Measurements from ENCODE around the gene RAP1GAP.

Gene RAP1GAP

GRCh38 chr1:21670956-21671902 is 2.1 kb upstream of the RAP1GAP start:
- peaks cover 15% of the 10 kb centered on the region for H3K27me3 Mint-ChIP-seq
- H3K4me1 Mint-ChIP-seq = no peaks in the 10 kb centered on the region
- no peak overlapping the region for H3K4me3 Mint-ChIP-seq
- no peaks in the 10 kb centered on the region for H3K9me3 Mint-ChIP-seq
- H3K36me3 Mint-ChIP-seq = no peaks in the 10 kb centered on the region
- DNase-seq (ENCODE audit: low spot score in 2 of 2) (no peak), ATAC-seq (ENCODE audit: low read depth) (no peak)
- H3K27ac Mint-ChIP-seq = no peak overlapping the region

GRCh38 chr1:21670059-21670881 is 1.1 kb upstream of the RAP1GAP start:
- no peak overlapping the region for H3K4me3 Mint-ChIP-seq

GRCh38 chr1:21668951-21669257 is 253 bp downstream of the RAP1GAP start:
- DNase-seq (ENCODE audit: low spot score in 2 of 2) (no peak), ATAC-seq (ENCODE audit: low read depth) (no peak)
- no peaks in the 10 kb centered on the region for H3K9me3 Mint-ChIP-seq
- peaks cover 18% of the 10 kb centered on the region for H3K27me3 Mint-ChIP-seq
- H3K4me3 Mint-ChIP-seq = peak overlapping the region; percentile 39
- H3K27ac Mint-ChIP-seq = no peak overlapping the region
- H3K36me3 Mint-ChIP-seq = no peaks in the 10 kb centered on the region
- peaks cover 6% of the 10 kb centered on the region for H3K4me1 Mint-ChIP-seq

More at GRCh38 chr1:21670059-21670881, 1.1 kb upstream of the RAP1GAP start:
- Mint-ChIP-seq H3K4me1 (no peaks in the 10 kb centered on the region), H3K27me3 (peaks cover 15% of the 10 kb centered on the region), H3K27ac (no peak overlapping the region), H3K36me3 (no peaks in the 10 kb centered on the region), H3K9me3 (no peaks in the 10 kb centered on the region)
- no peak for DNase-seq (ENCODE audit: low spot score in 2 of 2)
- no peak for ATAC-seq (ENCODE audit: low read depth)

- no peak for DNase-seq (ENCODE audit: low spot score in 2 of 2)
- Mint-ChIP-seq H3K4me1 (peaks cover 10% of the 10 kb centered on the region), H3K27me3 (peaks cover 18% of the 10 kb centered on the region), H3K4me3 (peak overlapping the region; percentile 39), H3K27ac (no peak overlapping the region), H3K9me3 (no peaks in the 10 kb centered on the region), H3K36me3 (no peaks in the 10 kb centered on the region)
- no peak for ATAC-seq (ENCODE audit: low read depth)
These were observed 766 bp downstream of the RAP1GAP start for GRCh38 chr1:21668232-21668950.

- H3K9me3 Mint-ChIP-seq = no peaks in the 10 kb centered on the region
- H3K4me1 Mint-ChIP-seq = peaks cover 10% of the 10 kb centered on the region
- peaks cover 21% of the 10 kb centered on the region for H3K27me3 Mint-ChIP-seq
- H3K27ac Mint-ChIP-seq = no peak overlapping the region
- DNase-seq (ENCODE audit: low spot score in 2 of 2) (no peak), ATAC-seq (ENCODE audit: low read depth) (no peak)
- H3K36me3 Mint-ChIP-seq = no peaks in the 10 kb centered on the region
- no peak overlapping the region for H3K4me3 Mint-ChIP-seq
These were observed 1.6 kb downstream of the RAP1GAP start for GRCh38 chr1:21667348-21668231.

- Mint-ChIP-seq H3K4me3 (no peak overlapping the region), H3K4me1 (peaks cover 10% of the 10 kb centered on the region), H3K9me3 (no peaks in the 10 kb centered on the region), H3K27me3 (peaks cover 22% of the 10 kb centered on the region), H3K27ac (no peak overlapping the region), H3K36me3 (no peaks in the 10 kb centered on the region)
- DNase-seq (ENCODE audit: low spot score in 2 of 2) = no peak
- ATAC-seq (ENCODE audit: low read depth) = no peak
These were observed 2.4 kb downstream of the RAP1GAP start for GRCh38 chr1:21666576-21667320.

GRCh38 chr1:21665711-21666575 is 3.2 kb downstream of the RAP1GAP start:
- Mint-ChIP-seq H3K9me3 (no peaks in the 10 kb centered on the region), H3K4me1 (peaks cover 10% of the 10 kb centered on the region), H3K36me3 (no peaks in the 10 kb centered on the region), H3K4me3 (no peak overlapping the region), H3K27ac (no peak overlapping the region), H3K27me3 (peaks cover 22% of the 10 kb centered on the region)
- DNase-seq (ENCODE audit: low spot score in 2 of 2) = no peak
- ATAC-seq (ENCODE audit: low read depth) = no peak

GRCh38 chr1:21664806-21665588 is 4.2 kb downstream of the RAP1GAP start:
- peaks cover 24% of the 10 kb centered on the region for H3K27me3 Mint-ChIP-seq
- no peaks in the 10 kb centered on the region for H3K9me3 Mint-ChIP-seq
- H3K36me3 Mint-ChIP-seq = no peaks in the 10 kb centered on the region
- ATAC-seq (ENCODE audit: low read depth) = no peak
- peaks cover 10% of the 10 kb centered on the region for H3K4me1 Mint-ChIP-seq
- no peak for DNase-seq (ENCODE audit: low spot score in 2 of 2)
- no peak overlapping the region for H3K4me3 Mint-ChIP-seq
- no peak overlapping the region for H3K27ac Mint-ChIP-seq

- no peaks in the 10 kb centered on the region for H3K36me3 Mint-ChIP-seq
- peaks cover 24% of the 10 kb centered on the region for H3K27me3 Mint-ChIP-seq
- no peak for ATAC-seq (ENCODE audit: low read depth)
- no peaks in the 10 kb centered on the region for H3K9me3 Mint-ChIP-seq
- H3K27ac Mint-ChIP-seq = no peak overlapping the region
- peaks cover 14% of the 10 kb centered on the region for H3K4me1 Mint-ChIP-seq
- no peak for DNase-seq (ENCODE audit: low spot score in 2 of 2)
- peak overlapping the region; percentile 31 for H3K4me3 Mint-ChIP-seq
These were observed 5.0 kb downstream of the RAP1GAP start for GRCh38 chr1:21663951-21664805.

- no peak for DNase-seq (ENCODE audit: low spot score in 2 of 2)
- Mint-ChIP-seq H3K4me1 (peaks cover 14% of the 10 kb centered on the region), H3K27ac (no peak overlapping the region), H3K4me3 (no peak overlapping the region), H3K36me3 (no peaks in the 10 kb centered on the region), H3K27me3 (peaks cover 24% of the 10 kb centered on the region), H3K9me3 (no peaks in the 10 kb centered on the region)
- ATAC-seq (ENCODE audit: low read depth) = no peak
These were observed 5.8 kb downstream of the RAP1GAP start for GRCh38 chr1:21663248-21663950.
